A673 (cell line): Measurements from ENCODE around the gene KAT14. TPM values are rescaled to one million over a fixed set of nuclear protein-coding genes. Genes with fewer than 3 reads are reported as not detected.

Source experiments
- BruUV-seq: library from RNA; stranded (reverse); fragments of 400-500 nt; replicated peaks from 2 replicates; lab custom pipeline; 2021; lab: Mats Ljungman, UMichigan
- CTCF ChIA-PET: fragments of 300-600 bp; sonication (Branson Sonifier 250); formaldehyde crosslinking; loops from one replicate; lab custom pipeline; 2022; ENCODE audit warnings: antibody characterized with exemption; lab: Charles Lee
- POLR2A ChIA-PET: fragments of 300-600 bp; sonication (Branson Sonifier 250); formaldehyde crosslinking; loops from one replicate; lab custom pipeline; 2022; ENCODE audit warnings: antibody characterized with exemption; ENCODE audit not compliant: low non-redundant PET; lab: Charles Lee
- DNase-seq: peaks from one replicate; pipeline ENCODE4 v3.0.0-alpha.2; 2015; ENCODE audit warnings: low spot score
- H3K27ac ChIP-seq: fragments of 200-600 bp; sonication (generic); 2 replicates; pipeline ENCODE4 v1.5.1; 2016; ENCODE audit warnings: mixed run types, low read depth, mild to moderate bottlenecking, mixed read lengths, antibody characterized with exemption, low read length; ENCODE audit not compliant: poor library complexity, severe bottlenecking
- H3K27me3 ChIP-seq: fragments of 200-600 bp; sonication (generic); replicated peaks from 2 replicates; pipeline ENCODE4 v1.6.1; 2017; ENCODE audit warnings: mixed run types, low read depth, mild to moderate bottlenecking, mixed read lengths, antibody characterized with exemption, low read length; ENCODE audit not compliant: insufficient read depth, poor library complexity
- H3K36me3 ChIP-seq: fragments of 200-600 bp; sonication (generic); 2 replicates; pipeline ENCODE4 v1.6.1; 2016; ENCODE audit warnings: mixed run types, mild to moderate bottlenecking, mixed read lengths, antibody characterized with exemption, low read length; ENCODE audit not compliant: insufficient read depth, poor library complexity, severe bottlenecking
- H3K4me1 ChIP-seq: fragments of 200-600 bp; sonication (generic); 2 replicates; pipeline ENCODE4 v1.6.1; 2017; ENCODE audit warnings: mixed run types, mild to moderate bottlenecking, mixed read lengths, antibody characterized with exemption, low read length; ENCODE audit not compliant: insufficient read depth, poor library complexity, severe bottlenecking
- H3K4me3 ChIP-seq: fragments of 200-600 bp; sonication (generic); 2 replicates; pipeline ENCODE4 v1.5.1; 2016; ENCODE audit warnings: low read depth, mixed run types, mild to moderate bottlenecking, mixed read lengths, low read length; ENCODE audit not compliant: poor library complexity, severe bottlenecking
- H3K9me3 ChIP-seq: fragments of 200-600 bp; sonication (generic); 2 replicates; pipeline ENCODE4 v1.6.1; 2016; ENCODE audit warnings: mixed run types, low read depth, mild to moderate bottlenecking, mixed read lengths, antibody characterized with exemption, low read length; ENCODE audit not compliant: poor library complexity, severe bottlenecking
- EZH2 ChIP-seq: fragments of 200-600 bp; sonication (generic); IDR thresholded peaks from 2 replicates; pipeline ENCODE4 v1.6.1; 2017; ENCODE audit warnings: borderline replicate concordance, low read depth, mild to moderate bottlenecking, mixed read lengths, antibody characterized with exemption, low read length; ENCODE audit not compliant: poor library complexity, severe bottlenecking
- intact Hi-C: fragments of 100-400 bp; cut with micrococcal nuclease; formaldehyde crosslinking; loops from one replicate; pipeline ENCODE4 v1.10.0; 2022; ENCODE audit not compliant: unreplicated experiment
- total RNA-seq: library from RNA; stranded (reverse); gene quantifications from 2 replicates; pipeline ENCODE4 v1.2.3, GENCODE V29; 2021
- TF ChIP-seq, protein P1 (sequence below): fragments of 300-800, 200-600 bp; sonication (generic); conservative IDR thresholded peaks from 2 replicates; pipeline ENCODE4 v1.5.1; 2017; ENCODE audit warnings: low read depth, mild to moderate bottlenecking, antibody characterized with exemption, low read length, moderate library complexity, mixed read lengths

KAT14 gene
- total RNA-seq, 1 experiment from 2014 or later, result 20.6 TPM

DNA sequence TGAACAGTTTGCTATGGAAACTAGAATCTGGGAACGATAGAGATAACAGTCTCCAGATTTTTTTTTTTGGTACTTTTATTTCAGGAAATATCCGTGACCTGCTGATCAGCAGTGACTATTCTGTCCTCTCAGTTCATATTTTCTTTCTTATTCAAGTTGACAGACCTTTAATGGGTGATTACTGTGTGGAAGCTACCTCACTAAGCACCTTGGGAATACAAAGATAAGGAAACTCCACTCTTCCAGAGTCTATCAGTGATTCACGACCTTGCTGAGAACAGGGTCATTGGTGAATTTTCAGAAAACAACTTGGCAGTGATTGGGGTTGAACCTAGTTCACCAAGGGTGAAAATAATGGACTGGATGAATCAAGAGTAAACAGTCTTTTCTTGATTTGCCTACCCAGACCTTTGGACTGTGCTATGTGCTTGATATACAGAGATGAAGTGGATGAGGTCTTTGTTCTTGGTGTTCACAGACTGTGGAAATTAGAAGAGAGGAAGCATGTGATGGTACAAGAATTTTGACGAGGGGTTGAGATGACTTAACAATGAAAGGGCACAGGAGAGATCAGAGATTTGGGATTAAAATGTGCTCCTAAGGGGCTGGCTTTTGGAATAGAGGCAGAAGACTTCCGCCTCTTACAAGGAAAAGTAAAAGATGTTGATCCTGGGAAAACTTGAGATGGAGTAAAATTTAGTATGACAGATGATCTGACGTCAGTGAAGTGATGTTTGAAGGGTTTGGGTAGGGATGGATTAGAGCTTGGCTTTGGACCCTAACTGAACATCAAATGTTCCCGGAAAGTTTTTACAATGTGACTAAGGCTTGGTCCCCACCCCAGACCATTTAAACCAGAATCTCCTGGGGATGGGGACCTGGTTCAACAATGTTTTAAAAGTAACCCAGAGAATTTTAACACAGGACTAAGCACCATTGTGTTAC, 1.2 kb downstream of the KAT14 start:
- Histone ChIP-seq H3K4me1 (no peaks in the 10 kb centered on the region), H3K4me3 (peak overlapping the region; percentile 89), H3K27ac (peak overlapping the region; percentile 88), H3K27me3 (no peaks in the 10 kb centered on the region), H3K9me3 (no peaks in the 10 kb centered on the region), H3K36me3 (no peaks in the 10 kb centered on the region)
- POLR2A ChIA-PET, result no interaction called here
- TF ChIP-seq, protein P1, sequence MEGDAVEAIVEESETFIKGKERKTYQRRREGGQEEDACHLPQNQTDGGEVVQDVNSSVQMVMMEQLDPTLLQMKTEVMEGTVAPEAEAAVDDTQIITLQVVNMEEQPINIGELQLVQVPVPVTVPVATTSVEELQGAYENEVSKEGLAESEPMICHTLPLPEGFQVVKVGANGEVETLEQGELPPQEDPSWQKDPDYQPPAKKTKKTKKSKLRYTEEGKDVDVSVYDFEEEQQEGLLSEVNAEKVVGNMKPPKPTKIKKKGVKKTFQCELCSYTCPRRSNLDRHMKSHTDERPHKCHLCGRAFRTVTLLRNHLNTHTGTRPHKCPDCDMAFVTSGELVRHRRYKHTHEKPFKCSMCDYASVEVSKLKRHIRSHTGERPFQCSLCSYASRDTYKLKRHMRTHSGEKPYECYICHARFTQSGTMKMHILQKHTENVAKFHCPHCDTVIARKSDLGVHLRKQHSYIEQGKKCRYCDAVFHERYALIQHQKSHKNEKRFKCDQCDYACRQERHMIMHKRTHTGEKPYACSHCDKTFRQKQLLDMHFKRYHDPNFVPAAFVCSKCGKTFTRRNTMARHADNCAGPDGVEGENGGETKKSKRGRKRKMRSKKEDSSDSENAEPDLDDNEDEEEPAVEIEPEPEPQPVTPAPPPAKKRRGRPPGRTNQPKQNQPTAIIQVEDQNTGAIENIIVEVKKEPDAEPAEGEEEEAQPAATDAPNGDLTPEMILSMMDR, result no peak
- TF ChIP-seq EZH2, result no peak
- DNase-seq, result no peak
- TSS peak; percentile 55 for BruUV-seq
- intact Hi-C loops, result no loop called here
- CTCF ChIA-PET, result no interaction called here

DNA sequence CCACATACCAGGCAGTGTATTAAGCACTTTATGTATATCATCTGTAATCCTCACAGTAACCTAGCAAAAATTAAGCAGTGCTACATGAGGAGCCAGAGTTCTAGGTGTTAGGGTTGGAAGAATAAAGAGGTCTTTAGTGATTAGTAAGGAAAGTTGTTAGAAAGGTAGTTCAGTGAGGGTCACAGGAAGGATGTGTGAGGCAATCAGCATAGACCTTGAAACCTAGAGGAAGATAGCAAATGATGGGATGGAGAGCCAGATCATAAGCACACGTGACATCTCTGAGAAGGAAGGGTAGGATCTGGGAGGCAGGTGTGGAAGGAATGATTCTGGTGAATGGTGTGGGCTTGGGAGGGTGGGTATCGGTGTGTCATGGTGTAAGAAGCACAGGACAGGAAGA, 2.2 kb downstream of the KAT14 start:
- intact Hi-C loops, result no loop called here
- ChIA-PET POLR2A (no interaction called here), CTCF (no interaction called here)
- TF ChIP-seq, protein P1, result no peak
- no peak for TF ChIP-seq EZH2
- Histone ChIP-seq H3K9me3 (no peaks in the 10 kb centered on the region), H3K27me3 (no peaks in the 10 kb centered on the region), H3K4me1 (no peaks in the 10 kb centered on the region), H3K27ac (no peak overlapping the region), H3K4me3 (no peak overlapping the region), H3K36me3 (no peaks in the 10 kb centered on the region)
- BruUV-seq, result no TSS peak
- DNase-seq, result no peak

DNA sequence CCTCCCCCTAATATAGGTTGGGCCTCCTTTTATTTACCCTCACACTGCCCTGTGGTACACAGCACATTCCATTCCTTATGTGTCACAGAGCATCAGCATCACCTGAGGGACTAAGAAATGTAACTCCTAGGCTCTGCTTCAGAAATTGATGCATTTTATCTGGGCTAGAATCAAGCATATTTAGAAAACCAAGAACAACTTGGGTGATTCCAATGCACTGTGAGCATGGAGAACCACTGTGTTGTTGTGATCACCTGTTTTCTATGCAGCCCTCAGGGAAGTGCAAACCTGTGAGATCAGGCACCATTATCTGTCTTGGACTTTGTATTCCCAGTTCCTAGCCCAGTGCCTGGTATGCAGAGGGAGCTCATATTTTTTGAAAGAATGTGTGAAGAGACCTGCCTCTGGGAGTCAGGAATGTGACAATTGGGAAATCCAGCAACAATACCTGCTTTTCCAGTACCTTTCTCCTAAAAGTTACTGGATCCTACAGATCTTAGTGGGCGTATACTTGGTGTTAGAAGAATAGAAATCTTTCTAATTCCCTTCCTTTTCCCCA, 7.0 kb downstream of the KAT14 start:
- no peaks in the 10 kb centered on the region for H3K27me3 ChIP-seq
- TF ChIP-seq, protein P1, result no peak
- no peak for TF ChIP-seq EZH2
- H3K36me3 ChIP-seq, result no peaks in the 10 kb centered on the region
- BruUV-seq, result no TSS peak
- no peaks in the 10 kb centered on the region for H3K4me1 ChIP-seq
- no peak overlapping the region for H3K27ac ChIP-seq
- DNase-seq, result no peak
- H3K4me3 ChIP-seq, result no peak overlapping the region
- intact Hi-C loops, result no loop called here
- CTCF ChIA-PET, result no interaction called here
- POLR2A ChIA-PET, result no interaction called here
- H3K9me3 ChIP-seq, result no peaks in the 10 kb centered on the region
